ENCODE results near the gene CAPN5. TPM values are rescaled to one million over a fixed set of nuclear protein-coding genes. Genes with fewer than 3 reads are reported as not detected.

CAPN5 gene
- total RNA-seq, 1 donor from 2014 or later = 7.8 TPM

DNA sequence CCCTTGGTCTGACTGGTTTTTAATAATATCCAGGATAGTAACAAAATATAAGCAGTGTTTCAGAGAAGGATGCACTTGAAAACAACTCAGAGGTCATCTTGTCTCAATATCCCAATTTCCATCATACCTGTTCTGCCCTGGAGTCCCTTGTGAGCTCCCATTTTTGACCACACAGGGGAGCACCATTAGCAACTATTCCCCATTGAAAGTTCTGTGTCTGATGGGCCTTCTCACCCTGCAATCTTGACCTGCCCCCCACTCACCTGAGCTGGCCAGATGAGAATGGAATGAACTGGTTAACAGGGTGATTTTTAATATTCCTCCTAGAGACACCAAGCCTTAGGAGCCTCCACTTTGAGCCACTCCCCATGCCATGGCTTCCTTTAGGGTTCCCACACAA is 3.8 kb upstream of the CAPN5 start:
- H3K27me3 ChIP-seq (ENCODE audit: control insufficient read depth, insufficient read depth, low read length) = no peaks in the 10 kb centered on the region
- TF ChIP-seq, protein P1, sequence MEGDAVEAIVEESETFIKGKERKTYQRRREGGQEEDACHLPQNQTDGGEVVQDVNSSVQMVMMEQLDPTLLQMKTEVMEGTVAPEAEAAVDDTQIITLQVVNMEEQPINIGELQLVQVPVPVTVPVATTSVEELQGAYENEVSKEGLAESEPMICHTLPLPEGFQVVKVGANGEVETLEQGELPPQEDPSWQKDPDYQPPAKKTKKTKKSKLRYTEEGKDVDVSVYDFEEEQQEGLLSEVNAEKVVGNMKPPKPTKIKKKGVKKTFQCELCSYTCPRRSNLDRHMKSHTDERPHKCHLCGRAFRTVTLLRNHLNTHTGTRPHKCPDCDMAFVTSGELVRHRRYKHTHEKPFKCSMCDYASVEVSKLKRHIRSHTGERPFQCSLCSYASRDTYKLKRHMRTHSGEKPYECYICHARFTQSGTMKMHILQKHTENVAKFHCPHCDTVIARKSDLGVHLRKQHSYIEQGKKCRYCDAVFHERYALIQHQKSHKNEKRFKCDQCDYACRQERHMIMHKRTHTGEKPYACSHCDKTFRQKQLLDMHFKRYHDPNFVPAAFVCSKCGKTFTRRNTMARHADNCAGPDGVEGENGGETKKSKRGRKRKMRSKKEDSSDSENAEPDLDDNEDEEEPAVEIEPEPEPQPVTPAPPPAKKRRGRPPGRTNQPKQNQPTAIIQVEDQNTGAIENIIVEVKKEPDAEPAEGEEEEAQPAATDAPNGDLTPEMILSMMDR (IDR thresholded peaks at IDR 0.05; ENCODE audit: insufficient read depth, low read length, poor library complexity, severe bottlenecking) = peak; percentile 10
- H3K4me3 ChIP-seq (ENCODE audit: low read depth, low read length) = no peak overlapping the region
- DNase-seq (ENCODE audit: low read depth) = no peak
- no peaks in the 10 kb centered on the region for H3K36me3 ChIP-seq (ENCODE audit: control insufficient read depth, insufficient read depth, low read length)

DNA sequence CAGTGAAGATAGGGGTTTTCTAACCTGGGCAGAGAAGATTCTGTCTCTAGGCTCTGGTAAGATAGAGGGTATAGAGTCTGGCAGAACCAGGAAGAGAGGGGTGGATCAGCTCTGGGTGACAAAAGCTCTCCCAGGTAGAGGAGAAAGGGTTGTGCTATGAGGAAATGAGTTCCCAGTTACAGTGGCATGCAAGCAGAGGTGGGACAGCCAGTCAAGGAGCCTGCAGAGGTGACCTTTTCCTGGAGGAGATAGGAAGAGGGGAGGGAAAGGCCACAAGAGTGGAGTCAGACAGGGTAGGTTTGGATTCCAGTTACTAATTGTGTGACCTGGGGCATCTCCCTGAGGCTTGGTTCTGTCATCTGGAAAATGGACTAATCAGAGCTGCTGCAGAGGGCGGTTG is 3.4 kb upstream of the CAPN5 start:
- no peak for DNase-seq (ENCODE audit: low read depth)
- TF ChIP-seq, protein P1 (IDR thresholded peaks at IDR 0.05; ENCODE audit: insufficient read depth, low read length, poor library complexity, severe bottlenecking) = no peak
- Histone ChIP-seq H3K27me3 (ENCODE audit: control insufficient read depth, insufficient read depth, low read length) (no peaks in the 10 kb centered on the region), H3K4me3 (ENCODE audit: low read depth, low read length) (no peak overlapping the region), H3K36me3 (ENCODE audit: control insufficient read depth, insufficient read depth, low read length) (no peaks in the 10 kb centered on the region)

GRCh38 chr11:77063861-77064260 is 2.9 kb upstream of the CAPN5 start:
- Histone ChIP-seq H3K4me3 (ENCODE audit: low read depth, low read length) (no peak overlapping the region), H3K36me3 (ENCODE audit: control insufficient read depth, insufficient read depth, low read length) (no peaks in the 10 kb centered on the region), H3K27me3 (ENCODE audit: control insufficient read depth, insufficient read depth, low read length) (no peaks in the 10 kb centered on the region)
- TF ChIP-seq, protein P1 (IDR thresholded peaks at IDR 0.05; ENCODE audit: insufficient read depth, low read length, poor library complexity, severe bottlenecking) = no peak
- DNase-seq (ENCODE audit: low read depth) = no peak

DNA sequence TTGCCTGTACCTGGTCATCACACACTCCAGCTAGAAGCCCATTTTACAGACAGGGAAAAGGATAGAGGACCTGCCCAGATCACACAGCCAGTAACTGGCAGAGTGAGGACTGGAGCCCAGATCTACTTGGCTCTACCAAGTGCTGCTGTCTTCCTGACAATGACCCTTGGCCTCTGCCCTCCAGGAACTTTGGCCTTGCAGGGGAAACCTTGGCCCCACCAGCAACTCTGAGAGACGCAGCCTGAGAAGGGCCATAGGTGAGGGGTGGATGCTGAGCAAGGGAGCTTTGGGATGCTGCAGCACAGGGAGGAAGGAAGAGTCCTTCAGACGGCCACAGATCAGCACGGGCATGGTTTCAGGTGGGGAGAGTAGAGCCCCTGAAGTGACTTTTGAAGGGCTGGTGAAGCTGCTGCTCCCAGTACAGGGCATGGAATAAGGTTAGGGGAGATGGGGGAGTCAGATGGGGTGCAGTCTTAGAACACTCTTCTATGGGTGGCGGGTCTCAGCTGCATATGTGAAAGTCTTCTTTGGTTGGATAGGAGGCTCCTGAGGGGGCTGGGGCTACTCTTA is 2.0 kb upstream of the CAPN5 start:
- no peaks in the 10 kb centered on the region for H3K36me3 ChIP-seq (ENCODE audit: control insufficient read depth, insufficient read depth, low read length)
- no peak for DNase-seq (ENCODE audit: low read depth)
- H3K4me3 ChIP-seq (ENCODE audit: low read depth, low read length) = no peak overlapping the region
- no peaks in the 10 kb centered on the region for H3K27me3 ChIP-seq (ENCODE audit: control insufficient read depth, insufficient read depth, low read length)
- TF ChIP-seq, protein P1 (IDR thresholded peaks at IDR 0.05; ENCODE audit: insufficient read depth, low read length, poor library complexity, severe bottlenecking) = no peak

GRCh38 chr11:77065878-77066228 is 918 bp upstream of the CAPN5 start:
- no peak for DNase-seq (ENCODE audit: low read depth)
- Histone ChIP-seq H3K36me3 (ENCODE audit: control insufficient read depth, insufficient read depth, low read length) (no peaks in the 10 kb centered on the region), H3K27me3 (ENCODE audit: control insufficient read depth, insufficient read depth, low read length) (no peaks in the 10 kb centered on the region), H3K4me3 (ENCODE audit: low read depth, low read length) (peak overlapping the region; percentile 63)
- TF ChIP-seq, protein P1 (IDR thresholded peaks at IDR 0.05; ENCODE audit: insufficient read depth, low read length, poor library complexity, severe bottlenecking) = no peak

DNA sequence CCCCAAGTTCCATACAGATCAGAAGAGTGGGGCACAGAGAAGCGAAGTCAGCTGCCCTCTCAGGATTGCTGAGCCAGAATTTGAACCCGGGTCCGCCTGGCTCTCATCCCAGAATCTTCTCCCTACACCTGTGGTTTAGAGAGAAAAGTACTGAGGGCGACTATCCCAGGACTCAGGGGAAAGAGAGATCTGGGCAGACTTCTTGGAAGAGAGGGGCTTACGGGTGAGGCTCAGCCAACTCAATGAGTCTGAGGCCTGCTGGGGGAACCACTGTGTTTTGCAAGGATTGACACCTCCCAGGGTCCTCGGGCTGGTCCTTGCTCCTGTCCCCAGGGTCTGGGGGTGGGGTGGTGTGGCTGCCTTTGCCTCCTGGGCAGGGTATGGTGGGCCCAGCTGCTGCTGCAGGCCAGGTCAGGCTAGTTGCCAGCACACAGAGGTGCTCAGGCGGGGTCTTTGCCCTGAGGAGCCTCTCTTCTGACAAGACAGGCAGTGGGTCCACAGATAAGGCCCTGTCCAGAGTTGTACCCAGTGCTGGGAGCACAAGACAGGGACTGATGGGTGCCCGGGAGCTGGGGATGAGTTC is 1.2 kb downstream of the CAPN5 start:
- Histone ChIP-seq H3K27me3 (ENCODE audit: control insufficient read depth, insufficient read depth, low read length) (no peaks in the 10 kb centered on the region), H3K36me3 (ENCODE audit: control insufficient read depth, insufficient read depth, low read length) (no peaks in the 10 kb centered on the region), H3K4me3 (ENCODE audit: low read depth, low read length) (no peak overlapping the region)
- no peak for DNase-seq (ENCODE audit: low read depth)
- TF ChIP-seq, protein P1 (IDR thresholded peaks at IDR 0.05; ENCODE audit: insufficient read depth, low read length, poor library complexity, severe bottlenecking) = no peak
